ENCODE measurements around the gene CEP85. TPM values are rescaled to one million over a fixed set of nuclear protein-coding genes. Genes with fewer than 3 reads are reported as not detected.

CEP85 gene
- total RNA-seq, 4 donors from 2014 or later: 7.5 to 14.7 (median 12.5) TPM

GRCh38 chr1:26277261-26277661, 43.3 kb downstream of the CEP85 start:
- no peak overlapping the region for H3K4me3 ChIP-seq
- peaks cover 55 to 77% (median 63%) of the 10 kb centered on the region in 3 donors for H3K4me1 ChIP-seq
- H3K27ac ChIP-seq: peak overlapping the region; percentile 99 to 100 (median 99)
- peaks cover 0 to 25% (median 0%) of the 10 kb centered on the region in 3 donors for H3K36me3 ChIP-seq
- TF ChIP-seq POLR2A (IDR thresholded peaks at IDR 0.05) (no peak), CTCF (IDR thresholded peaks at IDR 0.05) (no peak)
- DNase-seq: no peak
- intact Hi-C loops (cut with DNase I): no loop called here
- 42 to 60% methylated on average over 1 to 3 of the region's 3 CpGs for WGBS, 2 donors
- no peaks in the 10 kb centered on the region for H3K27me3 ChIP-seq
- H3K9me3 ChIP-seq: no peaks in the 10 kb centered on the region

- 73 to 75% methylated on average over 1 of the region's 1 CpG for WGBS, 2 donors
- intact Hi-C loops (cut with DNase I): no loop called here
These were observed 43.7 kb downstream of the CEP85 start for GRCh38 chr1:26277719-26278118.

GRCh38 chr1:26278303-26278702, 44.3 kb downstream of the CEP85 start:
- Histone ChIP-seq H3K9me3 (no peaks in the 10 kb centered on the region), H3K27ac (peak overlapping the region; percentile 99 to 100 (median 99)), H3K36me3 (peaks cover 0 to 27% (median 0%) of the 10 kb centered on the region in 3 donors), H3K27me3 (no peaks in the 10 kb centered on the region), H3K4me3 (peak overlapping the region in 2 of 4 donors; percentile 2 to 99), H3K4me1 (peaks cover 55 to 87% (median 63%) of the 10 kb centered on the region in 3 donors)
- 34 to 47% methylated on average over 2 to 4 of the region's 4 CpGs for WGBS, 2 donors
- TF ChIP-seq POLR2A (IDR thresholded peaks at IDR 0.05) (no peak), CTCF (IDR thresholded peaks at IDR 0.05) (no peak)
- intact Hi-C loops (cut with DNase I): no loop called here
- DNase-seq: no peak

More at GRCh38 chr1:26277719-26278118, 43.7 kb downstream of the CEP85 start:
- H3K4me1 ChIP-seq: peaks cover 55 to 81% (median 63%) of the 10 kb centered on the region in 3 donors
- TF ChIP-seq POLR2A (IDR thresholded peaks at IDR 0.05): no peak
- no peak for TF ChIP-seq CTCF (IDR thresholded peaks at IDR 0.05)
- no peaks in the 10 kb centered on the region for H3K27me3 ChIP-seq
- H3K27ac ChIP-seq: peak overlapping the region; percentile 99 to 100 (median 99)
- DNase-seq: no peak
- H3K36me3 ChIP-seq: peaks cover 0 to 27% (median 0%) of the 10 kb centered on the region in 3 donors
- H3K4me3 ChIP-seq: no peak overlapping the region
- H3K9me3 ChIP-seq: no peaks in the 10 kb centered on the region

- Histone ChIP-seq H3K9me3 (no peaks in the 10 kb centered on the region), H3K27ac (peak overlapping the region; percentile 99 to 100 (median 99)), H3K27me3 (no peaks in the 10 kb centered on the region), H3K4me3 (peak overlapping the region; percentile 80 to 99 (median 94)), H3K4me1 (peaks cover 57 to 93% (median 65%) of the 10 kb centered on the region in 3 donors), H3K36me3 (peaks cover 0 to 30% (median 0%) of the 10 kb centered on the region in 3 donors)
- TF ChIP-seq CTCF (IDR thresholded peaks at IDR 0.05) (no peak), POLR2A (IDR thresholded peaks at IDR 0.05) (peak in 2 of 4 donors; percentile 10 to 23)
- WGBS, 2 donors: 24 to 28% methylated on average over 4 to 5 of the region's 9 CpGs
- DNase-seq: no peak
- intact Hi-C loops (cut with DNase I): no loop called here
These were observed 44.9 kb downstream of the CEP85 start for GRCh38 chr1:26278724-26279455.

Measured in esophagus squamous epithelium (tissue), 5 donors.